Left ventricle myocardium superior (tissue), 1 donor: ENCODE data around the gene MAS1. TPM values are rescaled to one million over a fixed set of nuclear protein-coding genes. Genes with fewer than 3 reads are reported as not detected.

Experiments used
- ATAC-seq: fragments of 200-7000 bp; cut with Tn5 transposase; one replicate; pipeline ENCODE4 v1.9.1; 2020; ENCODE audit warnings: mild to moderate bottlenecking, moderate library complexity
- DNase-seq: peaks from one replicate; pipeline ENCODE4 v3.0.0-alpha.2; 2020
- intact Hi-C: fragments of 100-400 bp; cut with micrococcal nuclease; formaldehyde crosslinking; loops from one replicate; pipeline ENCODE4 v1.11.0; 2022
- total RNA-seq: library from RNA; stranded (reverse); fragmentation: NEBNext Ultra II Directional; extraction: Animal tissue kit (Norgen Biotek cat#: 25700); gene quantifications from one replicate; pipeline ENCODE4 v1.2.1, GENCODE V29; 2021
- donor health status: DM: no; HTN: yes; CAD: no; lungs with severe emphysema.

MAS1 gene
- total RNA-seq, 1 donor from 2014 or later, result not detected

DNA sequence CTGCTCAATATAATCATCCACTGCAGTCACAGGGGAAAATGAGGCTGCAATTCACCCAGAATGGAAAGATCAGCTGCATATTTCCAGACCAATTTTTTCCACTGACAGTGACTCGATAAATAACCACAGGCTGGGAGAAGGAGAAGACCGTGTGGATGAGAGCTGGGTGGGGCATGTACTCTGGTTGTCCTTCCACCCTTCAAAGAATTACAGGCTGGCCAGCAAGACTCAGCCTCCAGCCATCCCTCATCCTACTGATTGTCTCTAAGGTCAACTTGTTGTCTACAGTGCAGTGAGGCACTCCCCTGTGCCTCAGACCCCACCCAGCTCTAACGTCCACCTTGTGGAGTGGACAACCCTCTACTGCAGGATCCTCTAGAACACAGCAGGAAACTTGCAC is 14.5 kb upstream of the MAS1 start:
- DNase-seq (no peak), ATAC-seq (no peak)
- intact Hi-C loops, result no loop called here

DNA sequence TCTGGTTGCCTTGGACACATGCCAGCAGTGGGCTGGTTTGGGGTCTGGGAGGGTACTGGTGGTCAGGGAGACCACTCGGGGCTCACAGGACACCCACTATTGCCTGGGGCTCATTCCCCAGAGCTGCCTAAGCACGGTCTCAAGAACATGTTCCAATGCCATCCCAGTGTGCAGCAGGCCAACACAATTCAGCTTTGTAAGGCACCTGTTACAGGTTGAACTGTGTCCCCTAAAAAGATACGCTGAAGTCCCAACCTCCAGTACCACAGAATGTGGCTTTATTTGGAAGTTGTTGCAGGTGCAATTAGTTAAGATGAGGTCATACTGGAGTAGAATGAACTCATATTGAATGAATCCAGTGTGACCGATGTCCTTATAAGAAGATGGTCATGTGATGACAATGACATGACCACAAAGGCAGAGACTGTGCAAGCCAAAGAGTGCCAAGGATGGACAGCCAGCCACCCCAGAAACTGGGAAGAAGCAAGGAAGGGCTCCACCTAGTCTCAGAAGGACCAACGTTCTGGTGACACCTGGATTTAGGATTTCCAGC is 13.5 kb upstream of the MAS1 start:
- intact Hi-C loops, result no loop called here
- no peak for ATAC-seq
- DNase-seq, result no peak

DNA sequence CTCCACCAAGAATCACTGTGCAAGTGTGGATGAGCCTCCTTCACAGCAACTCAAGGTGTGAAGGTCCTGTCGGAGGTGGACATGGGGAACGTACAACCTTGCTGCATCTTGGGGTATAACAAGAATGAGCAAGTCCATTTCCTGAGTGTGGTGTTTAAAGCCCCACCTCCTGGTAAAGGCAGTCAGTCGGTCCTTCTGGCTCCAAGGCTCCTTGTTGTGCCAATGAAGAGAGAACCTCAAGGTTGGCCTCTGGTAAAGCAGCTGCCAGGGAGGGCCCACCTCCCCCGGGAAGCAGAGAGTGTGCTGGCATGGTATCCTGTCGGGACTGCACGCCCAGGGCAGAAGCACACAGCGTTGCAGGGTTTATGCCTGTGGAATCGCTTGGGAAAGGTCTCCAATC is 12.4 kb upstream of the MAS1 start:
- DNase-seq (no peak), ATAC-seq (no peak)
- intact Hi-C loops, result no loop called here

DNA sequence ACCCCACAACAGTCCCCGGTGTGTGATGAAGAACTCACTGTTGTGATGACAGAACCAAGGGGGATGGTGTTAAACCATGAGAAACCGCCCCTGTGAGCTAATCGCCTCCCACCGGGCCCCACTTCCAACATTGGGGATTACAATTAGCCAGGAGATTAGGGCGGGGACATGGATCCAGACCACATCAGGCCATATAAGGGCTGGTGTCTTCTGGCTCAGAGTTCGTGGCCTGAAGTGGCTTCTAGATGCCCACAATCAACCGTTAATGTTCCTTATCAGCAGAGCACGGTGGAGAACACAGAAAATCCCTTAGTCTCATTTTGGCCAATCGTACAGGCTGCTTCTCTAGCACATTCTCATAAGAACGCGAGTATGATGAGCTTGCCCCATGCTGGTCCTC is 10.9 kb upstream of the MAS1 start:
- intact Hi-C loops, result no loop called here
- DNase-seq (no peak), ATAC-seq (no peak)

DNA sequence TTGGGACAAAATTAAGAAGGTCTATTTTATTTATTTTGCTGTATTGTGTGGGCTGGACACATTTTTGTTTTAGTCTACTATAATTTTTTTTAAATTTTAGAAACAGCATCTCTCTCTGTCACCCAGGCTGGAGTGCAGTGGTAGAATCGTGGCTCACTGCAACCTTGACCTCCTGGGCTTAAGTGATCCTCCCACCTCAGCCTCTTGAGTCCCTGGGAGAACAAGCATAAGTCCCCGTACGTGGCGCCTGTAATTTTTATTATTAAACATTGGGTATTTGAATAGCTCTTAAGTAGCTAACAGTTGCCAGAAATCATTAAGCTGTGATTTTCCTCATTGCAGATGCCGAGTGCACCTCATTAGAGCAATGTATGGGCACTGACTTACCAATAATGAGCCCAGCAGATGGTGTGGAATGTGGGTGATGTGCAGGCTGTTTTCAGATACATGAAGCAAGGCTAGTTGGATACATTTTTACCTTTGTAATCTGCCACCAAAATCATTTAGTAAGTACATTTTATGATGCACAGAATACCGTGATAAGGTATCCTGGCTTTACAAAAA is 10.3 kb upstream of the MAS1 start:
- no peak for DNase-seq
- intact Hi-C loops, result no loop called here

DNA sequence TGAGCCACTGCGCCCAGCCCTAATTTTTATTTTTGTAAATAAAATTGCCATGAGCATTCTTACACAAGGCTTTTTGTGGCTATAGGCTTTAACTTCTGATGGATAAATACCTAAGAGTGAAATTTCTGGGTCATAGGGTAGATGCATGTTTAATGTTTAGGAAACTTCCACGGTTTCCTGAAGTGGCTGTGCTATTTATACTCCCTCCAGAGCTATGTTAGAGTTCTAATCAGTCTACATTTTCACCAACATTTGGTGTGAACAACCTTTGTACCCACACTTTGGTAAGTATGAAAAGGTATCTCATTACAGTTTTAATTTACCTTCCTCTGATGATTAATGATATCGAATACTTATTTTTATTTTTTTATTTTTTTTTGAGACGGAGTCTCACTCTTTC is 6.1 kb upstream of the MAS1 start:
- ATAC-seq (peak; percentile 74), DNase-seq (no peak)
- intact Hi-C loops, result no loop called here

More for the DNA sequence above, 10.3 kb upstream of the MAS1 start:
- ATAC-seq, result no peak

DNA sequence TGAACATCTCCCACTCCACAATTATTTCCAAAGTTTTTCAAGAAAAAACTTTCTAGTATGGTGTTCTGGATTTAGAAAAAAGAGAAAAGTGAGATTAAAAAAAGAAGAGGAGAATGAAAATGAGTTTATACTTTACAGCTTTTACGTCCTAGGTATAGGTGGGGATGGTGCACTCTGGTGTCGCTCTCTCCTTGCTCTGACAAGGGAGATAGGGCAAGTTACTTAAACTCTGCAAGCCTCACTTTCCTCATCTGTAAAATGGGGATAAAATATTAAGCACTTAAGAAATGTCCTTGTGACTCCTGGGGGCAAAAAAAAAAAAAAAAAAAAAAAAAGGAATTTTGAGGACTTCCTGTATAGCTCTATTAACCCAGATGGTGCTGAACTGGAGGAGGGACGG is 4.5 kb upstream of the MAS1 start:
- no peak for ATAC-seq
- intact Hi-C loops, result no loop called here
- DNase-seq, result no peak

DNA sequence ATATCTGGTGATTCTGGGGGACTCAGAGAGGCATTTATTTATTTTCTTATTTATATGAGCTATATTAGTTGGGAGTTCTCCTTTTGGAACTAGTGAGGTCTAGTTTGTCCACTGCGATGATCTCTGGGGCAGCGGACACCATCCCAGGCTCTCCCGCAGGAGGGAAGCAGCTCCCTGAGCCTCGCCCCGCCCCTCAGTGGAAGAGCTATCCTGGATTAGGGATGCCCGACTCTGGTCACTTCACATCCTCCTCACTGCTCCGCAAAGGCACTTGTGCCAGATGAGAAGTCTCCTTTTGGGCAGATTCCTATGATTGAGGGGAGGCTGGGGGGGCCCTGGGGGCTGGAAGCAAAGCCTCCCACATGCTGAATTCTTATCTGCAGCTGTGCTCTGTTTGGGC is 3.6 kb upstream of the MAS1 start:
- intact Hi-C loops, result no loop called here
- DNase-seq, result no peak
- ATAC-seq, result no peak

DNA sequence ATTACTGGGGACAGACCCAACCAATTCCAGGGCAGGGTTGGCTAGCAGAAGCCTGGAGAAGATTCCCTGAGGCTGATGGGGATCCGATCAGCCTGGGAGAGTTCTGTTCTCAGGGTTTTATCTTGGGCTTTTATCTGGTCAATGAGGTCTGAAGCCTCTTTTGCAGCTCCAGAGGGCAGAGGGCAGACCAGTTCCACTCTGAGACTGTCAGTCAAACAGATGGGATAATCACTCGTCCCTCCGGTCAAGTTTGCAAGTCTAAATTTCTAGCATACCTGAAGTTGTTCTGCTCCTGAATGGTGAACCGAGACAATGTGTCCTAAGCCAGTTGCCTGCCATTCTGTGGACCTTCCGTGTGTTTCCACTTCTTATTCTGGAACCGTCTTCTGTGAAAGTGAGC is 3.0 kb upstream of the MAS1 start:
- DNase-seq (no peak), ATAC-seq (no peak)
- intact Hi-C loops, result no loop called here

DNA sequence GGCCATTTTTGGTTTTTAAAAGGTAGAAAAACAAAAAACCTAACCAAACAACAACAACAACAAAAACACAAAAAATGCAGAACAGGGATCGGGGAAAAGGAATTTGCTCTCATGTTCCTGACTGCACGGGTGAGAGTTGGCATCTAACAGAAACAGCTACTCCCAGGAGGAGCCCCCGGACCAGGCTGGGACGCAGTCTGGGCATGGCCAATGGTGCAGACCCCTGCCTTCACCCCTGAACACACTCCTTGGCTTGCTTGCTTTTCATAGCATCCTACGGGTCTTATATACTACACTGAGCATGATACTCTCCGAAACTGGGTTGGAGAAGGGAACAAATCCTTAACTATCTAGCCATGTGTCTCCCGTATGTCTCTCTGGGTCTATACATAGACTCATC is 587 bp upstream of the MAS1 start:
- intact Hi-C loops, result no loop called here
- ATAC-seq (no peak), DNase-seq (no peak)

DNA sequence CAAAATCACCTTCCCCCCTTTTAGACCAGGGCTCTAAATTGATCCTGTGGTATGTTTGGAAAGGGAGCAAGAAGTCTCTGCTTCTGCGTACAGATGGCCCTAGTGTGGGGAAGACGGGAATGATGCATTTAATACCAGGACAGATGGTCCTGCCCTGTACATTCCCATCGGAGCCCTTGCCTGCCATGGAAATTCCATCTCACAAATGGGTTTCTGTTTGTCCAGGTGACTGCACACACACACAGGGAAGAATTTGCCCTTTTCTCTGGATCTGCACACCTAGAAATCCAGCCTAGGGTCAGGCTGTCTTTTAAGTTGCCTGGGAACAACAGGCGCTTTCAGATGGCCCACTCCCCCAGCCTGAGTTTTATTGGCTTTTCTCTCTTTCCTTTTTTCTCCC is 1.3 kb downstream of the MAS1 start:
- no peak for ATAC-seq
- DNase-seq, result no peak
- intact Hi-C loops, result no loop called here

DNA sequence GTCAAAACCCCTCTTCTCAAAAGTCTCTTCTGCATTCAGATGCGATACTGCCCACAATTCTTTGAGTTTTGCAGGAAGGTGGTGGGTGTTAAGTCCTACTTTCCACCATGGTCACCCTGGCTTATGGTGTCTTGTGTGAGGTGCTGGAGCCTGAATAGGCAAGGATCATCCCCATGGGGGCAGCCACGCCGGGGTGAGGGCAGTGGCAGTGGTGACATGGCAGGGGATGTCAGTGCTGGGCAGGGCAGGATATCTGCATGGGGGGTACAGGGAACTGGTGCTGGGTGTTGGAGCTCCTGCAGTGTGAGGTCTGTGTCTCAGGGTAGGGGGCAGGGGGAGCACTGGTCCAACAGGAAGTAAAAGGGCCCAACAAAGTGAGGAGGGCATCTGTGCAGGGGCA is 2.3 kb downstream of the MAS1 start:
- DNase-seq, result no peak
- intact Hi-C loops, result no loop called here

DNA sequence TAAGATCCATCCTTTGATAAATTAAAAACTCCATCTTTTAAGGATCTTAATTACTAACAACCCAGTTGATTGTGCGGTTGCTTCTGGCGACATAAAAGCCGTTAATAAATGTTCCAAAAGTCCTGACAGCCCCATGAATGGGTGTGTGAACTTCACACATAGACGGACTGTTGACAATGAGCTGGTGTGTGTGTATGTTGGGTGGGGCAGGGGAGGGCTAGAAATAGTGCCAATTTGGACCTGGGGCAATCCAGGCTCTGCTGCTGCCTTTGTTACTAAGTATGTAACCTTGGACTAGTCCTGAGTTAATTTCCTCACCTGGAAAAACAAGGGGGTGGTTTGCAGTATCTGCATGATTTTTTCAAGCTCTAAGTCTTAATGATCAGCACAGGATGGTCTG is 4.2 kb downstream of the MAS1 start:
- DNase-seq, result no peak
- intact Hi-C loops, result no loop called here
- no peak for ATAC-seq

More for the DNA sequence above, 2.3 kb downstream of the MAS1 start:
- no peak for ATAC-seq

DNA sequence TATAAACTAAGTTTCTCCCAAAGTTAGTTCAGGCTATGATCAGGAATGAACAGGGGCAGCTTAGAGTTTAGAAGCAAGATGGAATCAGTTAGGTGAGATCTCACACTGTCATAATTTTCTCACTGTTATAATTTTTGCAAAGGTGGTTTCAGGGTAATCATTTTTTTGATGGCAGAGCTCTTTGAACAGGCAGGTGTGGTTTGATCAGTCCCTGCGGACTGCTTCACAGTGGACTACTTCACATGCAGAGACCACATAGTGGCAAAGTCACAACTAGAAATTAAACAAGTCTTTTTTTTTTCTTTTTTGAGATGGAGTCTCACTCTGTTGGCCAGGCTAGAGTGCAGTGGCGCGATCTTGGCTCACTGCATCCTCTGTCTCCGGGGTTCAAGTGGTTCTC is 6.8 kb downstream of the MAS1 start:
- ATAC-seq (no peak), DNase-seq (no peak)
- intact Hi-C loops, result no loop called here

DNA sequence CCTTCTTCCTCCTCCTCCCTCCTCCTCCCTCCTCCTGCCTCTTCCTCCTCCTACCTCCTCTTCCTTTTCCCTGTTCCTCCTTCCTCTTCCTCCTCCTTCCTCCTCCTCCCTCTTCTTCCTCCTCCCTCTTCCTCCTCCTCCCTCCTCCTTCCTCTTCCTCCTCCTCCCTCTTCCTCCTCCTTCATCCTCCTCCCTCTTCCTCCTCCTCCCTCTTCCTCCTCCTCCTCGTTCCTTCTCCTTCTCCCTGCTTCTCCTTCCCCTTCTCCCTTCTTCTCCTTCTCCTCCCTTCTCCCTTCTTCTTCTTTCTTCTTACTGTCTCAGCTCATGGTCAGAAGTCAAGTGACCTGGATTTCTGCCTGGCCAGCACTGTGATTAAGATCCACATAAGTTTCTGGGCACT is 7.7 kb downstream of the MAS1 start:
- intact Hi-C loops, result no loop called here
- no peak for ATAC-seq
- DNase-seq, result no peak

DNA sequence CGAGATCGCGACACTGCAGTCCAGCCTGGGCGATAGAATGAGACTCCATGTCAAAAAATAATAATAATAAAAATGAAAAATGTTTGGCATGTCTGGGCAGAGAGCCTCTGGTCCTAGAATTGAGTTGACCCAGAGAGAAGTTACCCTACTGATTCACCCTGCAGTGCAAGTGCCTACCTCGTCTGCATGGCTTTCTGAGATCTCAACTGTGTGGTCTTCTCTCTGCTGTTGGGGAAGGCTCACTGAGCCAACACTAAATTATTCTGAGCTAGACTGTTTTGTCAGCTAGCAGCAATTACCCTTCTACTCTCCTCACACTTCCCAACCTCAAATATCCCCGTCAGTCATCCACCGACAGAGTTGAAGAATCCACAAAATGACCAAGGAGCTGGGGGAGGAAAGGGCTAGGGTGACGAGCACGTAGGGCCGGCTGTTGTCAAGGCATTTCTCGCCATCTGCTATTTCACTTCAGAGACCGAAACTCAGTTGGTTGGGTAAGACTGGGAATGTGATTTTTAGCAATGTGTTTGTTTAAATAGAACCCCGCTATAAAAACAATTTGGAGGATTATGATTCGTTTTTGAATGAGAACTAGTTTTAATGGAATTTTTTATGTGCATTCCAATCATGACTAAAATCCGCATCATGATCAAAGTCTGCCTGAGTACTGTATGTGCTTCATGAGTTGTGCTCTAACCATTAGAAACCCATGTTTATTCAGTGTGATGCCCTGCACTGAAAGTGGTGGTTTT is 9.4 kb downstream of the MAS1 start:
- intact Hi-C loops, result no loop called here
- no peak for DNase-seq
- no peak for ATAC-seq

DNA sequence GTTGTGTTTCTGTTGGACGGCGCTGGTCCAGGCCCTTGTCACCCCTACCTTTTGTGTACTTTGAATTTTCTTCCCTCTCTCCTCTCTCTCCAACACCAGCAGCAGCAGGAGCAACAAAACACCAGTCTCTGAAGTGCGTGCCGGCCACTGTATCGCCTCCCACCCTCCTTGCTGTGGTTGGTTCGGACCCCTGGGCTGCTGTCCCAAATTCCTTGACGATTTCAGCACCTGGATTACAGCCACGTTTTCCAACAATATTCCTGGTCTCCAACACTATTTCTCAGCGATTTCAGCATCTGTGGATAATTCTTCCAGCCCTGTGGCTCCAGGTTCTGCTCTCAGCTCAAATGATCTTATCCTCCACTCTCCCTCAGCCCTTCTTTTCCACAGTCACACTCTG is 11.8 kb downstream of the MAS1 start:
- no peak for DNase-seq
- ATAC-seq, result no peak
- intact Hi-C loops, result no loop called here

DNA sequence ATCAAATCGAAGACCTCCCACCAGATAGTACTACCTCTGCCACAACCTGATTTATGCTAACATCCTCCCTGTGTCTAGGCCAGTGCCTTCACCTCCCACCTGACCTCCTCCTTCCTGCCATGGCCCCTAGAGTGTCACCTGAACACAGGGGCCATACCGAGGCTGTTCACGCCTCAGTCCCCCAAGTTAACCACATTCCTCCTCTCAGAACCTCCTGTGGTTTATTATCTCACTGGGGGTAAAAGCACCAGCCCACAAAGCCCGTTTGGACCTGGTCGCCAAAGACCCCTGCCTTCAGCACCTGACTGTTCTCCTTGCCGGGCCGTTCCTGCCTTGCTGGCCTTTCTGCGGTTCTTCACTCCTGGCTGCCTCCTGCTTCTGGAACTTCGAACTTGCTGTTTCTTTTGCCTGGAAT is 13.7 kb downstream of the MAS1 start:
- ATAC-seq (no peak), DNase-seq (no peak)
- intact Hi-C loops, result no loop called here

DNA sequence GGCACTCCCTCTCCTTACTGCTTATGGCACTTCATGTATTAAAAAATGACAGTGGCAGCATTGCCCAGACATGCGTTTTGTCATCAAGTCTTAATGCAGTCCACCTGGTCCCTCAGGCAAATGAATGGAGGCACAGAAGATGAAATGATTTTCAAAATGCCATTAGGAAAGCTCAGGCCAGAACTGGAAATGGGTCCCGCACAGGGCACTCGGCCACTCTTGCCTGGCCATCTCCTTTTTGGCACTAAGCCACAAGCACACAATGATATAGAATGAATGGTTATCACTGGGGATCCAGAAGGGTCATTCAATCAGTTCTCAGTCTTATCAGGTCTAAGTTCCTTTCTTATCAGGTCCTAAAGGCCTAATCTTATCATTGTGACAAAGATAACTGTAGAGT is 15.6 kb downstream of the MAS1 start:
- DNase-seq, result no peak
- intact Hi-C loops, result no loop called here
- no peak for ATAC-seq

DNA sequence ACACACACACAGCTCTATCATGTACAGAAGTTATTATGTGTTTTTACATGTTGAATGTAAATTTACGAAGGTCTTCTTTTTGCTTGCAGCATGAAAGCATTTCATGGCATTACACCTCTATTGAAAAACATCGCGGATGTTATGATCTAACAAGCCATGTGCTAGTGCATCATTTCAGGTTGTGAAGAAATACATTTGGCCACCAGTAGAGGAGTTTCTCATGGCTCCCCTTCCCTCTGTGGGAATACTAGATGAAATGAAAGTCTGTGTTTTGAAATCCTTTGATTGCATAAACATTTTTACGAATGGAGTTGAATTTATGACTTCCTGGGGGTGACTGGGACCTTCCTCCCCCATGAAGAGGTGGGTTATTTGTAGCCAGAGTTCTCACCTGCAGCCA is 17.7 kb downstream of the MAS1 start:
- ATAC-seq, result no peak

DNA sequence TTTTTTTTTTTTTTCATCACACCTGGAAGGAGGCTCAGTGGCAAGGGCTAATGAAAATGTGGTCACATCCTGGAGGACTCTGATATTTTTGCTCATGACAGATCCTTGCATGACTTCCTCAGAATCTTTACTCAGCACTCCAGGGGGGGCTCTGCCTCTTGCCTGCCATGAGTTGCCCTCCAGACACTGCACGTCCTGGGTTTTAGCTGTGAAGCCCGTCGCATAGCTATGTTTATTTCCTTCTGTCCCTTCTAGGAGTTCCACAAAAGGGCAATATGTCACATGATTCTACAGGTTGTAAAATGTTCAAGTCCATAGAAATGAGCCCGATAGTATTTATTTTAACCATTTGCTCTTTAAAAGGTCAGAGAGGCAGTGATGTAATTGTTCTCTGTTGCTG is 18.2 kb downstream of the MAS1 start:
- DNase-seq (no peak), ATAC-seq (no peak)
- intact Hi-C loops, result no loop called here

More for the DNA sequence above, 17.7 kb downstream of the MAS1 start:
- intact Hi-C loops, result no loop called here
- DNase-seq, result no peak
